Osteoblast (primary cell): Measurements from ENCODE around the gene SMIM8. TPM values are rescaled to one million over a fixed set of nuclear protein-coding genes. Genes with fewer than 3 reads are reported as not detected.

Experiments used
- DNase-seq: peaks from one replicate; pipeline ENCODE4 v3.0.0; 2011; ENCODE audit warnings: low spot score, mixed read lengths; ENCODE audit not compliant: insufficient read length; ENCODE audit errors: missing footprints
- H2AFZ ChIP-seq: 2 replicates; pipeline ENCODE4 v1.6.0; 2011; ENCODE audit warnings: mild to moderate bottlenecking, low read length
- H3K27ac ChIP-seq: 2 replicates; pipeline ENCODE4 v1.5.1; 2011; ENCODE audit warnings: mild to moderate bottlenecking, low read depth, low read length, moderate library complexity
- H3K27me3 ChIP-seq: 2 replicates; pipeline ENCODE4 v1.6.0; 2012; ENCODE audit warnings: mild to moderate bottlenecking, control low read depth, inconsistent platforms, low read length, moderate library complexity; ENCODE audit not compliant: insufficient read depth
- H3K36me3 ChIP-seq: 2 replicates; pipeline ENCODE4 v1.5.1; 2011; ENCODE audit warnings: mild to moderate bottlenecking, low read length, control low read depth, moderate library complexity; ENCODE audit not compliant: insufficient read depth
- H3K4me1 ChIP-seq: 2 replicates; pipeline ENCODE4 v1.5.1; 2011; ENCODE audit warnings: mild to moderate bottlenecking, low read length, control low read depth, moderate library complexity; ENCODE audit not compliant: insufficient read depth
- H3K4me2 ChIP-seq: 2 replicates; pipeline ENCODE4 v1.6.0; 2011; ENCODE audit warnings: mild to moderate bottlenecking, low read length; ENCODE audit not compliant: insufficient read depth
- H3K4me3 ChIP-seq: fragments of 200-600 bp; sonication (generic); 3 replicates; pipeline ENCODE4 v1.5.1; 2012; ENCODE audit warnings: mild to moderate bottlenecking, low read length, inconsistent platforms; ENCODE audit not compliant: insufficient read depth
- H3K79me2 ChIP-seq: 2 replicates; pipeline ENCODE4 v1.6.0; 2012; ENCODE audit warnings: mild to moderate bottlenecking, low read length, control low read depth, inconsistent platforms; ENCODE audit not compliant: insufficient read depth
- H3K9me3 ChIP-seq: 2 replicates; pipeline ENCODE4 v1.5.1; 2011; ENCODE audit warnings: low read depth, low read length, control low read depth
- H4K20me1 ChIP-seq: 2 replicates; pipeline ENCODE4 v1.6.0; 2012; ENCODE audit warnings: mild to moderate bottlenecking, low read length, control low read depth; ENCODE audit not compliant: insufficient read depth
- CTCF ChIP-seq: IDR thresholded peaks from 2 replicates; pipeline ENCODE4 v1.5.1; 2011; ENCODE audit warnings: mild to moderate bottlenecking, low read depth, low read length, moderate library complexity; ENCODE audit errors: extremely low read depth
- total RNA-seq: library from RNA; depleted of rRNA; stranded (reverse); fragments of >200 nt; gene quantifications from 2 replicates; pipeline ENCODE4 v1.2.3, GENCODE V29; 2012

The SMIM8 gene
- total RNA-seq, 1 donor, result 6.2 TPM

DNA sequence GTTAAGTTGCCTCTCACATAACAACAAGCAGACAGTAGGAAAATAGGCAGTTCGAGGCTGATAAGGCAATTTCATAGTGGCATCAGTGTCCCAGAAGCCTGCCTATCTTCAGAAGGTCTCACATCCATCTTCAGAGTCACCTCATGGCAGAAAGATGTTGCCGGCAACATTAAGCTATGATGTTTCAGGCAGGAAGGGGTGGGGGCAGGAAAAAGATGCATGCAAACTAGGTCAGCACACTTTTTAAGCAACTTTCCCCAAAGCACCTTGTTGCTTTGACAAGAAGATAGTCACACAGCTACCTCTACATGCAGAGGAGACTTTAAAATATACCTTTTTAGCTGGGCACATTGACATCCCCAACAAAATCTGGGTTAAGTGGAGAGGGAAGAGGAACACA, 43.2 kb upstream of the SMIM8 start:
- Histone ChIP-seq H3K79me2 (no peaks in the 10 kb centered on the region), H3K27me3 (no peaks in the 10 kb centered on the region), H3K9me3 (no peaks in the 10 kb centered on the region), H3K4me2 (no peak overlapping the region), H3K4me3 (no peak overlapping the region), H2AFZ (no peak overlapping the region), H3K4me1 (peaks cover 7% of the 10 kb centered on the region), H4K20me1 (peaks cover 4% of the 10 kb centered on the region), H3K36me3 (no peaks in the 10 kb centered on the region), H3K27ac (no peak overlapping the region)
- no peak for DNase-seq
- no peak for TF ChIP-seq CTCF

GRCh38 chr6:87281426-87281825, 41.0 kb upstream of the SMIM8 start:
- DNase-seq, result no peak
- Histone ChIP-seq H3K27me3 (peaks cover 2% of the 10 kb centered on the region), H3K4me2 (no peak overlapping the region), H3K36me3 (no peaks in the 10 kb centered on the region), H3K79me2 (no peaks in the 10 kb centered on the region), H3K9me3 (no peaks in the 10 kb centered on the region), H2AFZ (no peak overlapping the region), H3K27ac (no peak overlapping the region), H4K20me1 (no peaks in the 10 kb centered on the region), H3K4me3 (no peak overlapping the region), H3K4me1 (no peaks in the 10 kb centered on the region)
- TF ChIP-seq CTCF, result no peak

- DNase-seq, result no peak
- H3K27me3 ChIP-seq, result peaks cover 6% of the 10 kb centered on the region
- no peak overlapping the region for H2AFZ ChIP-seq
- H3K4me3 ChIP-seq, result no peak overlapping the region
- no peaks in the 10 kb centered on the region for H3K4me1 ChIP-seq
- H3K79me2 ChIP-seq, result no peaks in the 10 kb centered on the region
- no peak for TF ChIP-seq CTCF
- no peak overlapping the region for H3K27ac ChIP-seq
- no peaks in the 10 kb centered on the region for H3K36me3 ChIP-seq
- H3K9me3 ChIP-seq, result no peaks in the 10 kb centered on the region
- H4K20me1 ChIP-seq, result no peaks in the 10 kb centered on the region
- no peak overlapping the region for H3K4me2 ChIP-seq
These were observed 39.6 kb upstream of the SMIM8 start for GRCh38 chr6:87282743-87283142.

DNA sequence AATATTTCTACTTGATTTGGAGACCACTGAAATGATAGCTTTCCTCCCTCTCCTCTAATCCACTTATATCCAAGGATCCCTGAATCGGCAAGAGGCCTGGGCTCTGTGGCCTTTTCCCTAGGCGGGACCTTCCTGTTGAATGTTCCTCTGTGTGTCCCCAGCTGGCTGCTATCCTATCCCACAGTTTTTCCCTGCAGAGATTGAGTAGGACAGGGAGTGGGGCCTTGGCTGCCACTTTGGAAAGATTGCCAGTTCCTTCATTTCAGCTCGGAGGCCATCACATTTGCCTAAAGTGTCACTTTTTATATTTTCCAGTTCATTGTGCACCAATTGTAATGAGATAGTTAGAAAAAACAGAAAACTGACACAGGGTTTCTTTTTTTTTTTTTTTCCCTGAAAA, 38.9 kb upstream of the SMIM8 start:
- Histone ChIP-seq H3K4me3 (no peak overlapping the region), H3K27me3 (peaks cover 6% of the 10 kb centered on the region), H4K20me1 (no peaks in the 10 kb centered on the region), H3K4me2 (no peak overlapping the region), H3K4me1 (no peaks in the 10 kb centered on the region), H3K79me2 (no peaks in the 10 kb centered on the region), H3K27ac (no peak overlapping the region), H2AFZ (no peak overlapping the region), H3K9me3 (no peaks in the 10 kb centered on the region), H3K36me3 (no peaks in the 10 kb centered on the region)
- TF ChIP-seq CTCF, result no peak
- DNase-seq, result no peak
